Lung (tissue), 12 donors: Measurements from ENCODE around the gene FOXC2. TPM values are rescaled to one million over a fixed set of nuclear protein-coding genes. Genes with fewer than 3 reads are reported as not detected.

Experiments
- ATAC-seq: fragments of 200-7000 bp; cut with Tn5 transposase; one replicate; pipeline ENCODE4 v1.9.1; 2020; ENCODE audit warnings: moderate number of reproducible peaks; ENCODE audit not compliant: insufficient read depth, low FRiP score
- DNase-seq, 3 donors: peaks; one replicate each; pipeline ENCODE4 v3.0.0-alpha.2; 2013 to 2017
- H3K27ac ChIP-seq, 2 donors: one replicate each; pipeline ENCODE4 v1.5.1; 2013; ENCODE audit warnings: mild to moderate bottlenecking in 2 of 2, moderate library complexity in 2 of 2, control low read depth in 1 of 2, inconsistent platforms in 1 of 2, low read depth in 1 of 2, low read length in 1 of 2
- H3K27me3 ChIP-seq, 3 donors: one replicate each; pipeline ENCODE4 v1.5.1; 2013; ENCODE audit warnings: low read length in 2 of 3; ENCODE audit not compliant: control insufficient read depth in 3 of 3, insufficient read depth in 3 of 3
- H3K36me3 ChIP-seq, 4 donors: one replicate each; pipeline ENCODE4 v1.5.1; 2013; ENCODE audit warnings: low read length in 4 of 4, mild to moderate bottlenecking in 1 of 4, moderate library complexity in 1 of 4; ENCODE audit not compliant: control insufficient read depth in 4 of 4, insufficient read depth in 4 of 4
- H3K4me1 ChIP-seq, 5 donors: one replicate each; pipeline ENCODE4 v1.5.1; 2013; ENCODE audit warnings: low read length in 5 of 5, mild to moderate bottlenecking in 2 of 5, moderate library complexity in 1 of 5; ENCODE audit not compliant: control insufficient read depth in 5 of 5, insufficient read depth in 5 of 5
- H3K4me3 ChIP-seq: one replicate; pipeline ENCODE4 v1.5.1; 2013; ENCODE audit warnings: mild to moderate bottlenecking, control low read depth, moderate library complexity
- H3K9ac ChIP-seq, 2 donors: one replicate each; pipeline ENCODE4 v1.5.1; 2013; ENCODE audit warnings: low read length in 2 of 2, control low read depth in 1 of 2; ENCODE audit not compliant: insufficient read depth in 1 of 2
- H3K9me3 ChIP-seq, 4 donors: one replicate each; pipeline ENCODE4 v1.5.1; 2013; ENCODE audit warnings: low read length in 3 of 4, mild to moderate bottlenecking in 1 of 4, moderate library complexity in 1 of 4; ENCODE audit not compliant: control insufficient read depth in 4 of 4, insufficient read depth in 3 of 4
- WGBS, 2 donors: extraction: QIAGEN DNeasy Blood & Tissue Kit; methylation state at CpG; one replicate each; pipeline ENCODE4 v1.1.7; 2013; 5-methylcytosine and 5-hydroxymethylcytosine counted together
- polyA plus RNA-seq, 2 donors: library from polyadenylated mRNA; stranded (reverse); fragments of 200-250 nt; gene quantifications; one replicate each; pipeline ENCODE4 v1.2.1, GENCODE V29; 2013
- total RNA-seq, 2 donors: library from RNA; depleted of rRNA in 1 of 2; stranded (reverse); fragments of >200 nt in 1 of 2; gene quantifications; one replicate each; pipeline ENCODE4 v1.2.1, GENCODE V29; 2014 to 2021
- TF ChIP-seq, protein P1 (sequence below): IDR thresholded peaks from 2 replicates; pipeline ENCODE4 v1.5.1; 2012; ENCODE audit warnings: mild to moderate bottlenecking; ENCODE audit errors: control extremely low read depth, extremely low read depth
- donor health status: control.
- donor health status: control.
- donor health status: Bipolar disorder and iron deficiency.
- donor health status: healthy.
- donor health status: DM: yes; HTN: yes; CAD: no.

Gene FOXC2
- total and polyA plus RNA-seq, 4 donors, result 0.37 to 2.7 (median 0.63) TPM

GRCh38 chr16:86536621-86537020, 30.0 kb upstream of the FOXC2 start:
- DNase-seq (no peak), ATAC-seq (no peak)
- Histone ChIP-seq H3K4me3 (no peak overlapping the region), H3K4me1 (peaks cover 0 to 2% (median 1%) of the 10 kb centered on the region in 5 donors), H3K9ac (no peak overlapping the region), H3K36me3 (peaks cover 10 to 44% (median 20%) of the 10 kb centered on the region in 4 donors), H3K27me3 (no peaks in the 10 kb centered on the region), H3K27ac (no peak overlapping the region), H3K9me3 (no peaks in the 10 kb centered on the region)
- TF ChIP-seq, protein P1, sequence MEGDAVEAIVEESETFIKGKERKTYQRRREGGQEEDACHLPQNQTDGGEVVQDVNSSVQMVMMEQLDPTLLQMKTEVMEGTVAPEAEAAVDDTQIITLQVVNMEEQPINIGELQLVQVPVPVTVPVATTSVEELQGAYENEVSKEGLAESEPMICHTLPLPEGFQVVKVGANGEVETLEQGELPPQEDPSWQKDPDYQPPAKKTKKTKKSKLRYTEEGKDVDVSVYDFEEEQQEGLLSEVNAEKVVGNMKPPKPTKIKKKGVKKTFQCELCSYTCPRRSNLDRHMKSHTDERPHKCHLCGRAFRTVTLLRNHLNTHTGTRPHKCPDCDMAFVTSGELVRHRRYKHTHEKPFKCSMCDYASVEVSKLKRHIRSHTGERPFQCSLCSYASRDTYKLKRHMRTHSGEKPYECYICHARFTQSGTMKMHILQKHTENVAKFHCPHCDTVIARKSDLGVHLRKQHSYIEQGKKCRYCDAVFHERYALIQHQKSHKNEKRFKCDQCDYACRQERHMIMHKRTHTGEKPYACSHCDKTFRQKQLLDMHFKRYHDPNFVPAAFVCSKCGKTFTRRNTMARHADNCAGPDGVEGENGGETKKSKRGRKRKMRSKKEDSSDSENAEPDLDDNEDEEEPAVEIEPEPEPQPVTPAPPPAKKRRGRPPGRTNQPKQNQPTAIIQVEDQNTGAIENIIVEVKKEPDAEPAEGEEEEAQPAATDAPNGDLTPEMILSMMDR, result no peak
- 96 to 97% methylated on average over 17 of the region's 17 CpGs for WGBS, 2 donors

DNA sequence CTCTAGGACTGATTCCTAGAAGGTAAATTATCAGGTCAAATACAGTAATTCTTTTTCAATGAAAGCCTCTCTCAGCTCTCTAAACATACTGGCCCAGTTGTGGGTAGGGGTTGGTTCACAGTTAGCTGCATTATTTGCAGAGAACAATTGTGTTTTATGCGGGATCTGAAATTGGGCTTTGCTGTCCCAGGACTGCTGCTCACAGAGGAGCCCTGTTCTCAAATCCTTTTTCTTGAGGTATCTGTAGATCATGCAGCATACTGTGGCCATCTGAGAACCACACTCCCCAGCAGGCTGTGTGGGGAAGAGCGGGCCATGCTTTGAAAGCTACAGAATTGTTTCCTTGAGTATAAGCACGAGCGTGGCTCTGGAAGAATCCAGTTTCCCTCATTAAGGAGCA, 29.1 kb upstream of the FOXC2 start:
- H3K27ac ChIP-seq, result no peak overlapping the region
- no peaks in the 10 kb centered on the region for H3K4me1 ChIP-seq
- no peaks in the 10 kb centered on the region for H3K27me3 ChIP-seq
- no peaks in the 10 kb centered on the region for H3K9me3 ChIP-seq
- peaks cover 10 to 43% (median 21%) of the 10 kb centered on the region in 4 donors for H3K36me3 ChIP-seq
- 96 to 99% methylated on average over 4 of the region's 4 CpGs for WGBS, 2 donors
- DNase-seq (no peak), ATAC-seq (no peak)
- H3K4me3 ChIP-seq, result no peak overlapping the region
- TF ChIP-seq, protein P1, result no peak
- H3K9ac ChIP-seq, result no peak overlapping the region

DNA sequence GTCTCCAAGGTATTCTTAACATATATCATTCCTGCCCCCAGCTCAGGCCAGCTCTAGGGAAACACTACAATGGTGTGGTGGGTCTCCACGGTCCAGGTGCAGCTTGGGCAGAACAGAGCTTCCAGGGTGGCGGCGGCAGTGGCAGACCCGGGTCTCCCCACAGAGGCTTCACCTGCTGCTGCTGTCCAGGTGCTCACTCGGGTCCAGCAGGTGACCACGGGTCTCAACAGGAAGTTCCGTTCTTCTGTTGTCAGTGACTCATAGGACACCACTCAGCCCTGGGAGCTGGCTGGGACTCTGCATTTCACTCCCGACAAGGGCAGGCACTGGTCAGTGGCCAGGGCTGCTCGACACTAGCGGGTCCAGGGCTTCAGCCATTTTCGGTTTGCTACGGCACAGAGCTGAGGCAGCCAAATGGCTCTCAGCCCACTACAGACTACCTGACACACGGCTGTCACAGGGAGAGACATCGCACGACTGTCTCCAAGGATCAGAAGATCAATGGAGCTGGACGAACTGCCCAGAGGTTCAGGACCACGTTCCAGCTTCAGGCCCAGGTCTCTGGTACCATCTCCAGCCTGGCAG, 28.3 kb upstream of the FOXC2 start:
- 95 to 97% methylated on average over 17 of the region's 17 CpGs for WGBS, 2 donors
- peaks cover 10 to 43% (median 21%) of the 10 kb centered on the region in 4 donors for H3K36me3 ChIP-seq

More for the DNA sequence above, 28.3 kb upstream of the FOXC2 start:
- Histone ChIP-seq H3K9ac (no peak overlapping the region), H3K4me1 (no peaks in the 10 kb centered on the region), H3K27me3 (no peaks in the 10 kb centered on the region), H3K9me3 (no peaks in the 10 kb centered on the region), H3K4me3 (no peak overlapping the region), H3K27ac (no peak overlapping the region)
- TF ChIP-seq, protein P1, result no peak
- DNase-seq, result no peak
- ATAC-seq, result no peak
